Choroid plexus epithelial cell (primary cell): ENCODE data around the gene FAM120A.

Source experiments
- DNase-seq: peaks from one replicate; pipeline ENCODE4 v3.0.0-alpha.2; 2010; ENCODE audit warnings: low read depth
- H3K4me3 ChIP-seq: 2 replicates; pipeline ENCODE4 v1.5.1; 2011; ENCODE audit warnings: low read depth, mild to moderate bottlenecking, control low read depth, low read length, moderate library complexity
- CTCF ChIP-seq: conservative IDR thresholded peaks from 2 replicates; pipeline ENCODE4 v1.5.1; 2011; ENCODE audit warnings: low read depth, mild to moderate bottlenecking, control low read depth, inconsistent platforms, low read length, moderate library complexity

Gene FAM120A

GRCh38 chr9:93492327-93492726, 40.8 kb downstream of the FAM120A start:
- DNase-seq = no peak
- H3K4me3 ChIP-seq = no peak overlapping the region
- no peak for TF ChIP-seq CTCF

- TF ChIP-seq CTCF = no peak
- no peak for DNase-seq
- H3K4me3 ChIP-seq = no peak overlapping the region
These were observed 42.5 kb downstream of the FAM120A start for GRCh38 chr9:93493949-93494348.

- DNase-seq = no peak
- no peak for TF ChIP-seq CTCF
- no peak overlapping the region for H3K4me3 ChIP-seq
These were observed 44.8 kb downstream of the FAM120A start for GRCh38 chr9:93496285-93496684.

- no peak for TF ChIP-seq CTCF
- no peak for DNase-seq
- no peak overlapping the region for H3K4me3 ChIP-seq
These were observed 49.2 kb downstream of the FAM120A start for GRCh38 chr9:93500571-93501298.

- no peak for TF ChIP-seq CTCF
- DNase-seq = peak; percentile 39
- H3K4me3 ChIP-seq = peak overlapping the region; percentile 37
These were observed 49.9 kb downstream of the FAM120A start for GRCh38 chr9:93501406-93501805.

GRCh38 chr9:93503381-93503780, 51.9 kb downstream of the FAM120A start:
- no peak for TF ChIP-seq CTCF
- DNase-seq = no peak
- H3K4me3 ChIP-seq = no peak overlapping the region

GRCh38 chr9:93505541-93506132, 54.2 kb downstream of the FAM120A start:
- no peak for TF ChIP-seq CTCF

More at GRCh38 chr9:93505541-93506132, 54.2 kb downstream of the FAM120A start:
- peak; percentile 32 for DNase-seq
- no peak overlapping the region for H3K4me3 ChIP-seq
